22Rv1 (cell line): ENCODE measurements around the gene PRDM8.

ENCODE experiments used
- H3K27ac ChIP-seq: fragments of 450-650 bp; 2 replicates; pipeline ENCODE4 v1.5.1; 2017
- CTCF ChIP-seq: fragments of 450-650 bp; IDR thresholded peaks from 2 replicates; pipeline ENCODE4 v1.5.1; 2017; ENCODE audit warnings: mild to moderate bottlenecking
- ZFX ChIP-seq: fragments of 450-650 bp; IDR thresholded peaks from 2 replicates; pipeline ENCODE4 v1.6.1; 2017; ENCODE audit warnings: antibody characterized with exemption, borderline replicate concordance

The PRDM8 gene

GRCh38 chr4:80202741-80203553, 5.6 kb downstream of the PRDM8 start:
- H3K27ac ChIP-seq = no peak overlapping the region
- no peak for TF ChIP-seq ZFX
- TF ChIP-seq CTCF = no peak

- no peak overlapping the region for H3K27ac ChIP-seq
- TF ChIP-seq CTCF (no peak), ZFX (no peak)
These were observed 7.2 kb downstream of the PRDM8 start for GRCh38 chr4:80204433-80205011.

GRCh38 chr4:80206111-80206510, 8.8 kb downstream of the PRDM8 start:
- TF ChIP-seq ZFX = no peak
- TF ChIP-seq CTCF = no peak

GRCh38 chr4:80206521-80207171, 9.3 kb downstream of the PRDM8 start:
- TF ChIP-seq CTCF = no peak
- no peak for TF ChIP-seq ZFX

More at GRCh38 chr4:80206111-80206510, 8.8 kb downstream of the PRDM8 start:
- no peak overlapping the region for H3K27ac ChIP-seq

GRCh38 chr4:80207172-80207583, 9.9 kb downstream of the PRDM8 start:
- H3K27ac ChIP-seq = no peak overlapping the region
- TF ChIP-seq ZFX (no peak), CTCF (no peak)

More at GRCh38 chr4:80206521-80207171, 9.3 kb downstream of the PRDM8 start:
- H3K27ac ChIP-seq = no peak overlapping the region

- no peak overlapping the region for H3K27ac ChIP-seq
- no peak for TF ChIP-seq ZFX
- no peak for TF ChIP-seq CTCF
These were observed 10.4 kb downstream of the PRDM8 start for GRCh38 chr4:80207664-80208063.
